Adrenal gland (tissue), 5 donors: ENCODE results near the gene RPL23.

Experiments
- CTCF ChIP-seq, 6 experiments: fragments of 450-650 bp in 4 of 6; fragments of 200-600 bp in 2 of 6; sonication (generic) in 1 of 6; IDR thresholded peaks; 1 replicate in 5 of 6; 2 replicates in 1 of 6; pipeline versions ENCODE4 v1.5.1 to v1.8.0; 2016 to 2021; ENCODE audit warnings: antibody characterized with exemption in 6 of 6, mild to moderate bottlenecking in 2 of 6, moderate library complexity in 1 of 6
- POLR2A ChIP-seq, 2 donors: fragments of 450-650 bp; IDR thresholded peaks; one replicate each; pipeline ENCODE4 v1.6.1; 2017; ENCODE audit warnings: antibody characterized with exemption in 2 of 2, mild to moderate bottlenecking in 2 of 2, moderate library complexity in 1 of 2
- donor health status: DM: no; HTN: no; CAD: no.

- TF ChIP-seq CTCF (IDR thresholded peaks at IDR 0.05) (no peak), POLR2A (IDR thresholded peaks at IDR 0.05) (no peak)
Measured at GRCh38 chr17:38867968-38868816, 14.7 kb upstream of the RPL23 start.
